ENCODE results near the gene PKD1. TPM values are rescaled to one million over a fixed set of nuclear protein-coding genes. Genes with fewer than 3 reads are reported as not detected.
A peak's percentile ranks its signal among the peaks of the same experiment; 100 is the strongest.

The PKD1 gene
- total RNA-seq, 1 donor from 2014 or later, result 97.8 TPM

DNA sequence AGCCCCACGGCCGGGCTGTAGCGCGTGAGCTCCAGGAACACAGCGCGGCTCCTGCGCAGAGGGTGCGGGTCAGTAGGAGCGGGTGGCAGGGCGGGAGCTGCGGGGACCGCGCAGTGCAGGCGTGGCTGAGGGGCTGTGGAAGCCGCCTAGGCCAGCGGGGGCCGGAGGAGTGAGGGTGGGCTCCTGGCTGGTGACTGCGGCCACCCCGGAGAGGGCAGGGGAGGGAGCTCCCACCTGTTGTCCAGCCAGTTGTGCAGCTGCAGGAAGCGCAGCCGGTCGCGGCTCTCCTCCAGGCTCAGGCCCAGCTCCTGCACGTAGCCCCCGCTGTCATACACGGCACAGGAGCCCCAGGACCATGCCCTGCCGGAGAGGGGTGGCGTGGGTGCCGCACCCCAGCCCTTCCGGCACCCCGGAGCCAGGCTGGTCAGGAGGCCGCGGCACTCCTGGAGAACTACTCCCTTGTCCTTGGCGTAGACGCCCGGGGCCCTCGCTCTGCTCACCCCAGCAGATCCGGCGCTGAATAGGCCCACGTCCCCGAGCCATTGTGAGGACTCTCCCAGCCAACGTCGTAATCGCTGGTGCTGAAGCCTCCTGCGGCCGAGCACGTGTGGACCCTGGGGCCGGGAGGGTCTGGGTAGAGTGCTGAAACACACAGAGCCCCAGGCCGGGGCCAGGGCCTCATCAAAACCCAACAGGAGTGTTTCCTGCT lies 44.0 kb downstream of the PKD1 start:
- Mint-ChIP-seq H3K4me3 (ENCODE audit: low read depth) (no peak overlapping the region), H3K36me3 (ENCODE audit: insufficient read depth) (peaks cover 3% of the 10 kb centered on the region), H3K27me3 (no peaks in the 10 kb centered on the region), H3K27ac (no peak overlapping the region), H3K4me1 (ENCODE audit: low read depth) (no peaks in the 10 kb centered on the region), H3K9me3 (ENCODE audit: low read depth) (no peaks in the 10 kb centered on the region)
- no peak for TF ChIP-seq CTCF (IDR thresholded peaks at IDR 0.05; ENCODE audit: unreplicated experiment)
- no peak for DNase-seq (ENCODE audit: low spot score, unreplicated experiment)

DNA sequence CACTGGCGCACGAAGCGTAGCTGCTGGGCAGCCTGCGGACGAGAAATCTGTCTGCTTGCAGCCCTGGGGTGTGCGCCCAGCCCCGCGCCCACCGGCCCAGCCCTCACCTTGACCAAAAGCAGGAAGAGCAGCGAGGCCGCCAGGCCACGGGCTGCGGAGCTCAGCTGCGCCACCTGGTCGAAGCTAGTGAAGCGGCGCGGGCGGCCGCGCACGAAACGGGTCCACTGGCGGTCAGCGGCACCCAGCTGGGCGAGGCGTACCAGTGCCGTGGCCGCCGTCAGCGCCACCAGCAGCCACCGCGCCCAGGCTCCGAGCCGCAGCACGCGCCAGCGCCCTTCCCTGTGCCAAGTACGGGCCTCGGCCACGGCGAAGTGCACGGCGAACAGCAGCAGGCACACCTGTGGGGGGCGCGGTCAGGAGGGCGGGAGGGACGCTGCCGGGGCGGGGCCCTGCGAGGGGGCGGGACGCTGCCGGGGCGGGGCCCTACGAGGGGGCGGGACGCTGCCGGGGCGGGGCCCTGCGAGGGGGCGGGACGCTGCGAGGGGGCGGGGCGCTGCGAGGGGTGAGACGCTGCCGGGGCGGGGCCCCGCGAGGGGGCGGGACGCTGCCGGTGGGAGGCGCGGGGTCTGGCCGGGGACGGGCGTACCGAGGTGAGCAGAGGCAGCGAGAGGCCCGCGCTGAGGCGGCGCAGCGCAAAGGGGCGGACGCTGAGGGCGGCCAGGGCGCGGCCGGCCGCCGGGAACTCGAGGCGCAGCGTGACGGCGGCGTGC lies 44.7 kb downstream of the PKD1 start:
- Mint-ChIP-seq H3K27ac (no peak overlapping the region), H3K9me3 (ENCODE audit: low read depth) (no peaks in the 10 kb centered on the region), H3K27me3 (no peaks in the 10 kb centered on the region), H3K4me3 (ENCODE audit: low read depth) (peak overlapping the region; percentile 3), H3K4me1 (ENCODE audit: low read depth) (no peaks in the 10 kb centered on the region), H3K36me3 (ENCODE audit: insufficient read depth) (no peaks in the 10 kb centered on the region)
- TF ChIP-seq CTCF (IDR thresholded peaks at IDR 0.05; ENCODE audit: unreplicated experiment), result peak; percentile 60
- peak; percentile 87 for DNase-seq (ENCODE audit: low spot score, unreplicated experiment)

- H3K4me1 Mint-ChIP-seq (ENCODE audit: low read depth), result no peaks in the 10 kb centered on the region
- DNase-seq (ENCODE audit: low spot score, unreplicated experiment), result no peak
- no peaks in the 10 kb centered on the region for H3K9me3 Mint-ChIP-seq (ENCODE audit: low read depth)
- TF ChIP-seq CTCF (IDR thresholded peaks at IDR 0.05; ENCODE audit: unreplicated experiment), result no peak
- no peaks in the 10 kb centered on the region for H3K36me3 Mint-ChIP-seq (ENCODE audit: insufficient read depth)
- peak overlapping the region; percentile 3 for H3K4me3 Mint-ChIP-seq (ENCODE audit: low read depth)
- H3K27me3 Mint-ChIP-seq, result no peaks in the 10 kb centered on the region
- no peak overlapping the region for H3K27ac Mint-ChIP-seq
These were observed 45.3 kb downstream of the PKD1 start for GRCh38 chr16:2090481-2090776.

DNA sequence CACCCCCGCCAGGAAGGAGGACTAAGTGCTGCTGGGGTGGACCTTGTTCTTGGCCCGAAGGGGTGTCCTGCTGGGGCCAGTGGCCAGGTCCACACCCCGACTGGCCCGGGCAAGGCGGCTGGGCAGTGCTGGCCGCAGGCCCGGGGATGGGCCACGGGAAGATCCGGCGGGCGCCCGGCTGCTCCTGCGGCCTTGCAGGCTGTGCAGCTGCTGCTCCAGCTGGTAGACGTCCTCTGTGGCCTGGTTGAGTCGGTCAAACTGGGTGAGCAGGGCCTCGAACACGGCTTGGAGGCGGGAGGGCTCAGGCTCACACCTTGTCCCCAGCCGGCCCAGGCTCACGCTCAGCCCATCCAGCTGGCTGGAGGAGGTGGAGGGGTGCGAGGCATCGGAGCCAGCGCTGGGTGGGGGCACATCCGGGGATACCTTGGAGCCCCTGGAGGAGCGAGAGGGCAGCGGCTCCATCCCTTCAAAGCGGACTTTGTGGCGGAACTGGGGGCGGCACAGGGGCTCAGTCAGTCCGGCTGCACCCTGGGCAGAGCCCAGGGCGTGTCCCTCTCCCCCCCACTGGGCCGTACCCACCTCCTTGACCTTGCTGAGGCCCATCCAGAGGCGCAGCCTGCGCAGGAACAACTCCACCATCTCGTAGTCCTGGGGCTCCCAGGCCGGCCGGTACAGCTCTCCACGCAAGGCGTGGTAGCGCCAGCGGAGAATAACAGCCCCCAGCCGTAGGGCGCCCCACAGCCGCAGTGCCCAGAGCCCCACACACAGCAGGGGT lies 45.8 kb downstream of the PKD1 start:
- TF ChIP-seq CTCF (IDR thresholded peaks at IDR 0.05; ENCODE audit: unreplicated experiment), result no peak
- H3K4me1 Mint-ChIP-seq (ENCODE audit: low read depth), result no peaks in the 10 kb centered on the region
- H3K9me3 Mint-ChIP-seq (ENCODE audit: low read depth), result no peaks in the 10 kb centered on the region
- no peak for DNase-seq (ENCODE audit: low spot score, unreplicated experiment)
- H3K4me3 Mint-ChIP-seq (ENCODE audit: low read depth), result no peak overlapping the region
- H3K27me3 Mint-ChIP-seq, result no peaks in the 10 kb centered on the region
- H3K36me3 Mint-ChIP-seq (ENCODE audit: insufficient read depth), result no peaks in the 10 kb centered on the region
- no peak overlapping the region for H3K27ac Mint-ChIP-seq

DNA sequence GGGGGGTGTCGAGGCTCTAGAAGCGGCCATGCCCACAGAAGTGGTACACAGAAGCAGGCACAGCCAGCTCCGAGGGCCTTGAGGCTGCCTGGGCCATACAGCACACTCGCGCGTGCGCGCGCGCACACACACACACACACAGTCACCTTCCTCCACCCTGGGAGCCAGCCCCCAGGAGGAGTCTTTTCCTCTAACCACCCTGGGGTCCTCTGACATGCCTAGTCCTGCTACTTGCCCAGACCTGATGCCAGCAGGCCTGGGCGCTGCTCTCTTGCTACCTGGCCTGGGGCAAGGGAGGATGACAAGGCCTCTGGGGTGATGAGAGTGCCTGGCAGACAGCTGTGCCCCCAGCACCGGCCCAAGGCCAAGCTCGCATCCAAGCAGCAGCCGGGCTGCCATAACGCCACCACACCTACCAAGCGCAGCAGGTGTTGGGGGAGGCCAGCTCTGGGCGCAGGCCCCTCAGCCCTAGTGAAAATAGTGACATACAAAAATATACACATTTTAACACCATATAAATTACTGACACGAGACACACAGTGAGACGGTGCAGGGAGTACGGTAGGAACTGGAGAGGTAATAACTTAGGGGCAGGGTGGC lies 46.8 kb downstream of the PKD1 start:
- H3K36me3 Mint-ChIP-seq (ENCODE audit: insufficient read depth), result no peaks in the 10 kb centered on the region
- no peak overlapping the region for H3K4me3 Mint-ChIP-seq (ENCODE audit: low read depth)
- no peaks in the 10 kb centered on the region for H3K4me1 Mint-ChIP-seq (ENCODE audit: low read depth)
- no peak for TF ChIP-seq CTCF (IDR thresholded peaks at IDR 0.05; ENCODE audit: unreplicated experiment)
- DNase-seq (ENCODE audit: low spot score, unreplicated experiment), result no peak
- no peaks in the 10 kb centered on the region for H3K9me3 Mint-ChIP-seq (ENCODE audit: low read depth)
- H3K27me3 Mint-ChIP-seq, result no peaks in the 10 kb centered on the region
- H3K27ac Mint-ChIP-seq, result no peak overlapping the region
